GM18511 (cell line): ENCODE results near the gene CAPN15.

Experiments
- ATAC-seq: cut with Tn5 transposase; IDR thresholded peaks from one replicate; pipeline ENCODE4 v1.9.1; 2021; ENCODE audit warnings: mild to moderate bottlenecking, moderate library complexity; ENCODE audit not compliant: unreplicated experiment

The CAPN15 gene

DNA sequence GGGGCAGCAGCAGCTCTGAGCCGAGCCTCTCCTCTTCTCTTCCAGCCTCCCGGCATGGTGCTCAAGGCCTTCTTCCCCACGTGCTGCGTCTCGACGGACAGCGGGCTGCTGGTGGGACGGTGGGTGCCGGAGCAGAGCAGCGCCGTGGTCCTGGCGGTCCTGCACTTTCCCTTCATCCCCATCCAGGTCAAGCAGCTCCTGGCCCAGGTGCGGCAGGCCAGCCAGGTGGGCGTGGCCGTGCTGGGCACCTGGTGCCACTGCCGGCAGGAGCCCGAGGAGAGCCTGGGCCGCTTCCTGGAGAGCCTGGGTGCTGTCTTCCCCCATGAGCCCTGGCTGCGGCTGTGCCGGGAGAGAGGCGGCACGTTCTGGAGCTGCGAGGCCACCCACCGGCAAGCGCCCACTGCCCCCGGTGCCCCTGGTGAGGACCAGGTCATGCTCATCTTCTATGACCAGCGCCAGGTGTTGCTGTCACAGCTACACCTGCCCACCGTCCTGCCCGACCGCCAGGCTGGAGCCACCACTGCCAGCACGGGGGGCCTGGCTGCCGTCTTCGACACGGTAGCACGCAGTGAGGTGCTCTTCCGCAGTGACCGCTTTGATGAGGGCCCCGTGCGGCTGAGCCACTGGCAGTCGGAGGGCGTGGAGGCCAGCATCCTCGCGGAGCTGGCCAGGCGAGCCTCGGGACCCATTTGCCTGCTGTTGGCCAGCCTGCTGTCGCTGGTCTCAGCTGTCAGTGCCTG is 46.7 kb downstream of the CAPN15 start:
- ATAC-seq, result no peak

GRCh38 chr16:575354-576196 is 48.1 kb downstream of the CAPN15 start:
- ATAC-seq, result no peak

GRCh38 chr16:576197-576822 is 48.8 kb downstream of the CAPN15 start:
- ATAC-seq, result no peak

- ATAC-seq, result no peak
These were observed 49.3 kb downstream of the CAPN15 start for GRCh38 chr16:576823-577201.

DNA sequence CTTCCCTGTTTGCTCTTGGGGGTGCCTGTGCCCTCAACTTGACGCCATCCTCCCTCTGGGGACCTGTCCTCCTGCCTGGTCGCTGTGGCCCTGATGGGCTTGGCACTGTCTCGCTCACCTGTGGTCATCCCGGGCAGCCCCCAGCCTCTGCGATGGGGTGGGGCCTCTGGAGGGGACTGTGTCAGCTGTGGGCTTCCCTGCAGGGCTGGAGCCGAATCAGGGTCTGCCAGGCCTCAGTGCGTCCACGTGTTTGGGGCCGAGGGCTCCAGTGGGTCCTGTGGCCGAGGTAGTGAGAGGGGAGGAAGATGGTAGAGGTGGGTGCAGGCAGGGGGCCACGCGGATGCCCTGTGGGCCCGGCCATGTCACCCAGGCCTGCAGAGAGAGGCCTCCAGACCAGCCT is 50.3 kb downstream of the CAPN15 start:
- no peak for ATAC-seq

DNA sequence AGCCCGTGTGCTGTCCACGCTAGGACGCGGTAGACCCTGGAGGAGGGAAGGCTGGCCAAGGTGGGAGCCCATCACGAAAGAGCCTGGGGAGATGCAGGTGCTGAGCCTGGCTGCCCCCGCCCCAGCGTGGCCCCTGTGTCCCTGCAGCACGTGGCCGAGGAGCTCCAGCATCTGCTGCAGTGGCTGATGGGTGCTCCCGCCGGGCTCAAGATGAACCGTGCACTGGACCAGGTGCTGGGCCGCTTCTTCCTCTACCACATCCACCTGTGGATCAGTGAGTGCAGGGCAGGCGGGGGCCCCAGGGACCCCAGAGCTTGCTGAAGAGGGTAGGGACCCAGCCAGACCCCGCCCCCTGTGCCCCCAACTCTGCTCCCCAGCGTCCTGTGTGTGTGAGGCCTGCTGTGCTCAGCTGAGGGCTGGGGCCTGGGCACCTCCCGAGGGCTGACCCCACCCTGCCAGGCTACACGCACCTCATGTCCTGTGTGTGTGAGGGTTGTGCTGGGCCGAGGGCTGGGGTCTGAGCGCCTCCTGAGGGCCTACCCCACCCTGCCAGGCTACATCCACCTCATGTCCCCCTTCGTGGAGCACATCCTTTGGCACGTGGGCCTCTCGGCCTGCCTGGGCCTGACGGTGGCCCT is 50.8 kb downstream of the CAPN15 start:
- no peak for ATAC-seq

GRCh38 chr16:578870-579405 is 51.4 kb downstream of the CAPN15 start:
- no peak for ATAC-seq

- ATAC-seq, result no peak
These were observed 52.8 kb downstream of the CAPN15 start for GRCh38 chr16:580141-580945.

- ATAC-seq, result no peak
These were observed 53.5 kb downstream of the CAPN15 start for GRCh38 chr16:580946-581498.

DNA sequence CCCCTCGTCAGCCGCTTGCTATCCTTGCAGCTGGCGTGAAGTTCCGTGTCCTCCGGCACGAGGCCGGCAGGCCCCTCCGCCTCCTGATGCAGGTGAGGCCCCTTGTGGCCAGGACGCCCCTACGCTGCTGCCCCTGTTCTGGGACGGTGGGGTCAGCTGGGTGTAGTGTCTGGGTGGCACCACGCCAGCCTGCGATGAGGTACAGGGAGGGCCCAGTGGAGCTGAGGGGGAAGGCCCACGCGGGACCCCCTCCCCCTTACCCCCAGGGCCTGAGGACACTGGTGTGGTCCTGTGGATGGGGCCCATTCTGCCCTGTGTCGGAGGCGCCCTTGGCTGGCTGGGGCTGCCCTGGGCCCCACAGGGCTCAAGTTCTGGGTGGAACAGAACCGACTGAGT is 54.7 kb downstream of the CAPN15 start:
- ATAC-seq, result no peak

DNA sequence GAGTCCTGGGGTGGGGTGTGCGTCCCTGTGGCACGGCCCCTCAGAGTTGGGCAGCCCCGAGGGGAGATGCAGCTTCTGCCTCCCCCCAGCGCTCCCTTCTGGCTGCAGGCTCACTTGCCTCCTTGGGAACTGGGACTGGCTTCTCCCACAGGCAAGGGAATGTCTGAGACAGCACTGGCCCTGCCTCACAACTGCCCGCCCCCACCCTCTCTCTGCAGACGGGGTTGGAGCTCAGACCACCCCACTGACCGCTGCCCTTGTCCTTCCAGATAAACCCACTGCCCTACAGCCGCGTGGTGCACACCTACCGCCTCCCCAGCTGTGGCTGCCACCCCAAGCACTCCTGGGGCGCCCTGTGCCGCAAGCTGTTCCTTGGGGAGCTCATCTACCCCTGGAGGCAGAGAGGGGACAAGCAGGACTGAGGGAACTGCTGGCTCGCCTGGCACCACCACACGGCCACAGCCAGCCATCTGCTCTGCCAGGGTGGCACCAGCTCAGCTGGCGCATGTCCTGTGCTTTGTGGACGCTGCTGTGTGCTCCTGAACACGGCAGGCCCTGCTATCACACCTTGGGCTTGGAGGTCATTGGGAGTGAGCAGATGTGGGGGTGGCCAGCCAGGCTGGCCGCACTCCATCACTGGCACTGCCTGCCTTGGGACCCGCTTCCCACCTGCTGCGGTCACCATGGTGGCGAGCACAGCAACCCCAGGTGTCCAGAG is 55.3 kb downstream of the CAPN15 start:
- ATAC-seq, result no peak

DNA sequence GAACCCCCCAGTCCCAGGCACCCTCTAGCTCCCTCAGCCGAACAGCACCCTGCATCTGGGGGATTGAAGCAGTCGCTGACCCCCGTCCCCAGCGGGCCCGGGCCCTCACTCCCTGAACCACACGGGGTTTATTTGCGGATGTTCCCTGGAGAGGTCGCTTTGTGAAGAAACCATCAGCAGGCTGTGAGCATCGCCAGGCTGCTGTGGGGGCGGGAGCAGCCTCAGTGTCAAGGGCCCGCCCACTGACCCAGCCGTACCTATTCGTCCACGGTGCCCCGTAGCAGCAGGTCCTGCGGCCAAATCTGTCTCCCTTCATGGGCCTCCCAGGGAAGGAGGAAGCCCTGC is 55.9 kb downstream of the CAPN15 start:
- ATAC-seq, result no peak

DNA sequence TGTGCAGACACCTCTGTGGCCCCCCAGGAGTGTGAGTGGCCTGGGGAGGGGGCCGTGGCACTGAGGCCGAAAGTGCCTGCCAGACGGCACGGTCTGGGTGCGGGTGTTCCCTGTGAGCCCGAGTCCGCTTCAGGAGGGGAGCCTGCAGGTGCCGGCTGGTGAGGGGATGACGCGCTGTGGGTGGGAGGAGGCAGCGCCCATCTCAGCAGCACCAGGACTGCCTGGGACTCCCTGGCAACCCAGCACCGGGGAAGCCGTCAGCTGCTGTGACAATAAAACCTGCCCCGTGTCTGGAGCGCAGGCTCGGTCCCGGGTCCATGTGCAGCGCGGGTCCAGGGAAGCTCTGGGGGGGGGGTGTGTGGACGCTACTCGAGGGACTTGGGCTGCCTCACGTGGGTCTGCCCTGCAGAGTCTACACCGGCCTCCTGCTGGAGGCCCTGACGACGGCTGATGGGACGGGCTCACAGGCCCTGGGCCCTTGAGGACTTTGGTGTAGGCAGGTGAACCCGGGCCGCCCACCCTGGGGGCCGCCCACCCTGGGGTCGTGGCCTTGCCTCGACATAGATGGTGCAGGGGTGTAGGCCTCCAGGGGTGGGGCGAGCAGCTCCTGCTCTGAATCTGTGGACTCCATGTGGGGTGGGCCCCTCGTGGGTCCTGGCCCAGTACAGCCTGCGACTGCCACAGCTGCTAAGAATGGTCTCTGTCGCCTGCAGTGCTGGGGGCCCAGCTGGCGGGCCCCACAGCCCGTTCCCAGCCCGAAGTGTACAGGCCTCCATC is 56.5 kb downstream of the CAPN15 start:
- no peak for ATAC-seq

GRCh38 chr16:585351-585750 is 57.8 kb downstream of the CAPN15 start:
- no peak for ATAC-seq

DNA sequence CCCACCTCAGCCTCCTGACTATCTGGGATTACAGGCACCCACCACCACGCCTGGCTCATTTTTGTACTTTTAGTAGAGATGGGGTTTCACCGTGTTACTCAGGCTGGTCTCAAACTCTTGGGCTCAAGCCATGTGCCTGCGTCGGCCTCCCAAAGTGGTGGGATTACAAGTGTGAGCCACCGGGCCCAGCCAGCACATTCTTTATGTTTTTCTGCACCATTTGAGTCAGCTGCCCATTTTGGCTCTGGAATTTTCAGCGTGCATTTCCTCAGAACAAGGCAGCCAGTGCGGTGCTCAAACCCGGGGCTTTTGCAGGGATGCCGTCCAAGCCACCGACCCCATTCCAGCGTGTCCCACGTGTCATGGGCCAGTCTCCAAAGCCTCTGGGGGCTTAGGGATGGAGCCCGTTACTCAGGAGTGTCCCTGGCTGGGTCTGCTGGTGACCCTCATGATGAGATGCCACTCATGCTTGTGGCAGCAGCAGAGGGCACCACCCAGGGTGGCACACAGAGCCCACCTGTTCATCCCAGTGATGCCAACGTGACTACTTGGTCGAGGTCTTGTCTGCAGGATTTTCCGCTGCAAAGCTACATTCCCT is 58.6 kb downstream of the CAPN15 start:
- no peak for ATAC-seq

DNA sequence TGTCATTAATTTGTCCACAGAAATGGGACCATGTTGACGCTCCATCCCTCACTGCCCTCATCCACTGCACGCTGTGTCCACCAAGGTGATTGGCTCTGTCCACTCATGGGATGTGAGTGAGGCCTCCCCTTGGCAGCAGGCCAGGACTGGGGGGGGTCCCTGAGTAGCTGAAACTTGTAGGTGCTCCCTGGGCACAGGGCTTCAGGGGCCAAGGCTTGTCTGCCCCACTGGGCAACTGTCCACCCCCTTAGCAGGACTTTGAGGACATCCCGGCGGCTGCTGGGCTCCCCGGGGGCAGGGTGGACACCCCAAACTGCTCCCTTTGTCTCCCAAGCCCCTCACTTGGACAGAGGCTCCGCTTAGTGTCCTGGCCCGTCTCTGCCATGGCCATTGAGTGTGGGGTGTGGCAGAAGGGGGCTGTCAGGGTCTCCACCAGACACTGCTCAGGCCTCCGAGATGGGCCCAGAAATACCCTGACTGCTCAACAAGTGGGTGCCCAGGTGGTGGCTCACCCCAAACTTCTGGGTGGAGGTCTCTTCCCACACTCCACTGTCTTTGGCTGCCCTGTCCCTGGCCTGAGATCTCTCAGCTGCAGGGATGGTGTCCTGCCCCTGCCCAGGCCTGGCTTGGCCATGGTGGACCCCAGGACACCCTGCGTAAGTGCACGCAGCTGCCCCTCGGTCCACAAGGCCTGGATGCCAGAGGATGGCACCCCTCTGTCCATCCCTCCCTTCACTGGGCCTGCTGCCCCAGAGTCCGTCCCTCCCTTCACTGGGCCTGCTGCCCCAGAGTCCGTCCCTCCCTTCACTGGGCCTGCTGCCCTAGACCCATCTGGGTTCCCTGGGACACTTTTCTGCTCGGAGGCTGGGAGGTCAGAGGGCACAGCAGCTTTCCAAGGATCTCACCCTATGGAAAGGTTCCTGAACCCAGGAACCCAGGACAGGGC is 59.4 kb downstream of the CAPN15 start:
- no peak for ATAC-seq

- peak; percentile 3 for ATAC-seq
These were observed 61.1 kb downstream of the CAPN15 start for GRCh38 chr16:588639-588888.
